Esophagus (tissue), 2 donors: ENCODE data around the gene NANP. TPM values are rescaled to one million over a fixed set of nuclear protein-coding genes. Genes with fewer than 3 reads are reported as not detected.
"Not testable (repeated sequence)": the region's sequence is repeated elsewhere in the genome, so short reads cannot be mapped to it uniquely, and the experiment has no call there.

Experiments
- H3K27ac ChIP-seq, 2 donors: one replicate each; pipeline ENCODE4 v1.5.1; 2013; ENCODE audit warnings: low read depth in 2 of 2, mild to moderate bottlenecking in 2 of 2, inconsistent platforms in 1 of 2, low read length in 1 of 2, moderate library complexity in 1 of 2
- H3K27me3 ChIP-seq, 2 donors: one replicate each; pipeline ENCODE4 v1.6.1; 2013; ENCODE audit warnings: low read length in 2 of 2, control low read depth in 1 of 2, mild to moderate bottlenecking in 1 of 2; ENCODE audit not compliant: insufficient read depth in 2 of 2, control insufficient read depth in 1 of 2
- H3K36me3 ChIP-seq, 2 donors: one replicate each; pipeline ENCODE4 v1.6.1; 2013; ENCODE audit warnings: low read length in 1 of 2; ENCODE audit not compliant: control insufficient read depth in 2 of 2, insufficient read depth in 2 of 2
- H3K4me1 ChIP-seq, 2 donors: one replicate each; pipeline ENCODE4 v1.6.1; 2013; ENCODE audit warnings: low read length in 1 of 2; ENCODE audit not compliant: control insufficient read depth in 2 of 2, insufficient read depth in 2 of 2
- H3K4me3 ChIP-seq, 2 donors: one replicate each; pipeline ENCODE4 v1.5.1; 2013; ENCODE audit warnings: low read length in 2 of 2, mild to moderate bottlenecking in 2 of 2, low read depth in 1 of 2, moderate library complexity in 1 of 2
- H3K9me3 ChIP-seq, 2 donors: one replicate each; pipeline ENCODE4 v1.6.1; 2013; ENCODE audit warnings: mild to moderate bottlenecking in 2 of 2, low read depth in 1 of 2, low read length in 1 of 2, moderate library complexity in 1 of 2; ENCODE audit not compliant: control insufficient read depth in 2 of 2, insufficient read depth in 1 of 2
- WGBS, 2 donors: extraction: QIAGEN DNeasy Blood & Tissue Kit; methylation state at CpG; one replicate each; pipeline ENCODE4 v1.1.7; 2013; 5-methylcytosine and 5-hydroxymethylcytosine counted together
- polyA plus RNA-seq, 2 donors: library from polyadenylated mRNA; stranded (reverse); fragments of 200-250 nt; gene quantifications; one replicate each; pipeline ENCODE4 v1.2.3, GENCODE V29; 2013
- donor health status: healthy with polysubstance abuse.
- donor health status: Bipolar disorder and iron deficiency.

The NANP gene
- polyA plus RNA-seq, 2 donors: 1.3 to 2.1 TPM

DNA sequence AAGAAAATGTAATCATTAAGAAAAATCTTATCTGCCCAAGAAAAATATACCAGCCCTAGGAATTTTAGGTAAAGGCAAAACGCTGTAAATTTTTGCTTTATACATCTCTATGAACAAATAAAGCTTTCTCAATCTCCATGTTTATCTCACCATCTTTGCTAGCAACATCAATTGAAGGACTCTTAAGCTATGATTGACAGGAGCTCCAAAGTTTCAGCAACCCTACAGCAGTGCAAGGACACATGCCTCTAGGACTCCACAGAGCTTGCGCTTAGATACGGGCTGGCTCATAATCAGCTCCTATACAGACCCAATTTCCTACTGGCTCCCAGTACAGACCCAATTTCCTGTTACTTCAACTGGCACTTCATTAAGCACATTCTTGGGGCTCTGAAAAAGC lies 4.3 kb downstream of the NANP start:
- Histone ChIP-seq H3K36me3 (no peaks in the 10 kb centered on the region), H3K27ac (peak overlapping the region; percentile 29 to 62), H3K9me3 (no peaks in the 10 kb centered on the region), H3K4me3 (no peak overlapping the region), H3K27me3 (no peaks in the 10 kb centered on the region), H3K4me1 (peaks cover 0 to 6% of the 10 kb centered on the region in 2 donors)
- WGBS, 2 donors: 86 to 88% methylated on average over 3 of the region's 3 CpGs

DNA sequence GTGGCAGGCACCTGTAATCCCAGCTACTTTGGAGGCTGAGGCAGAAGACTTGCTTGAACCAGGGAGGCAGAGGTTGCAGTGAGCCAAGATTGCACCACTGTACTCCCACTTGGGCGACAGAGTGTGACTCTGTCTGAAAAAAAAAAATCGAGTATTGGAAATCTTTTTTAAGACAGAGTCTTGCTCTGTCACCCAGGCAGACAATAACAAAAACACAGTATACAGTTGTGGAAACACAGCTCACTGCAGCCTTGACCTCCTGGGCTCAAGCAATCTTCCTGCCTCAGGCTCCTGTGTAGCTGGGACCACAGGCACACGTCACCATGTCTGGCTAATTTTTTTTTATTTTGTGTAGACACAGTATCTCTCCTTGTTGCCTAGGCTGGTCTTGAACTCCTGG lies 15.0 kb downstream of the NANP start:
- Histone ChIP-seq H3K4me1 (no peaks in the 10 kb centered on the region), H3K9me3 (no peaks in the 10 kb centered on the region), H3K27me3 (no peaks in the 10 kb centered on the region), H3K36me3 (no peaks in the 10 kb centered on the region), H3K27ac (no peak overlapping the region), H3K4me3 (no peak overlapping the region)
- 82 to 87% methylated on average over 3 of the region's 3 CpGs for whole genome bisulfite sequencing, 2 donors

DNA sequence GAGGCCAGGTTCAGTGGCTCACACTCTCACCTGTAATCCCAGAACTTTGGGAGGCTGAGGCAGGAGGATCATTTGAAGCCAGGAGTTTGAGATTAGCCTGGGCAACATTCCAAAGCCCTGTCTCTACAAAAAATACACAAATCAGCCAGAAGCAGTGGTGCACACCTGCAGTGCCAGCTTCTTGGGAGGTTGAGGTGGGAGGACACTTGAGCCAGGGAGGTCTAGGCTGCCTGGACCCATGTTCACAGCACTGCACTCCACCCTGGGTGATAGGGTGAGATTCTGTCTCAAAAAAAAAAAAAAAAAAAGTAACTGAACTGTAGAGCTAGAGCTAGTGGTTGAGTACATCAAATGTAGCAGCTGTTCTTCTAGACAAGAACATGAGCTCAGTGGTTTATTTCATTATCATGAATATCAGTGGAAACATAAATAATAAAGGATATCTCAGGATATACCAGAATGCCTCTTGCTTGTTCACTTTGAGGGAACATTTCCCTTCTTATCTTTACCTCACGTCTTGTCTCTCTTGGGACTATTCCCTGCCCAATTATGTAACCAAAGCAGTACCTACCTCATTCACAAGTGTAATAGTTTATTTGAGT lies 17.6 kb downstream of the NANP start:
- H3K9me3 ChIP-seq: no peaks in the 10 kb centered on the region
- H3K4me3 ChIP-seq: no peak overlapping the region
- no peaks in the 10 kb centered on the region for H3K36me3 ChIP-seq
- no peaks in the 10 kb centered on the region for H3K27me3 ChIP-seq
- 77 to 91% methylated on average over 1 of the region's 1 CpG for WGBS, 2 donors
- no peaks in the 10 kb centered on the region for H3K4me1 ChIP-seq
- H3K27ac ChIP-seq: no peak overlapping the region

DNA sequence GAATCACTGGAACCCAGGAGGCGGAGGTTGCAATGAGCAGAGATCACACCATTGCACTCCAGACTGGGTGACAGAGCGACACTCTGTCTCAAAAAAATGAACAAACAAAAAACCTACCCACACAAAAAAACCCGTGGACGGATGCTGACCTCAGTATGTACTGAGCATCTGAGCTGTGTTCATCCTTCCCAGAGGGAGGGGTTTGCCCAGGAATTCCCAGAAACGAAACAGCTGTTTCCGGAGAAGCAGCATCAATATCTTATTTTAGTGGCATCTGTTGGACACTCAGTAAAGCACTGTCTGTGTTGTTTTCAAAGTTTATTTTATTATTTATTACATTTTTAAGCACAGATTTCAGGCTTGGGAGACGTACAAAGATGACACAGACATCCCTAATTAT lies 18.7 kb downstream of the NANP start:
- Histone ChIP-seq H3K4me1 (no peaks in the 10 kb centered on the region), H3K4me3 (no peak overlapping the region), H3K27ac (no peak overlapping the region), H3K36me3 (no peaks in the 10 kb centered on the region), H3K9me3 (no peaks in the 10 kb centered on the region), H3K27me3 (no peaks in the 10 kb centered on the region)
- WGBS, 2 donors: 66 to 70% methylated on average over 7 of the region's 7 CpGs

DNA sequence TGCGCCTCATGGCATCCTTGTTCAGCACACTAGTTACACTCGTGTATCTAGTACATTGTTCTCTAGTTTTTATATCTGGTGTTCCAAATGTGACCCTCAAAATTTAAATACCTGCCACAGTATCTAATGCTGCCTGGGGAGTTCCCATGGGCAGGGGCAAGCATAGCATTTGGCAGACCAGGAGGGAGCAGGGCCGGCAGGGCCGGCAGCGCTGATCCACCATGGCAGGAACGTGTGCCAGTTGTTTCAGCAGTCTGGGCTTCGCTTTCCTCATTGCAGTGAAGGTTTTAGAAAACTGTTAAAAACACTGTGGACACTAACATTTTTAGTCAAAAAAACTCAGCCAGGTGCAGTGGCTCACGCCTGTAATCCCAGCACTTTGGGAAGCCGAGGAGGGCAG lies 19.2 kb downstream of the NANP start:
- 82 to 85% methylated on average over 9 of the region's 9 CpGs for WGBS, 2 donors
- no peak overlapping the region for H3K27ac ChIP-seq
- no peaks in the 10 kb centered on the region for H3K4me1 ChIP-seq
- no peaks in the 10 kb centered on the region for H3K36me3 ChIP-seq
- no peaks in the 10 kb centered on the region for H3K9me3 ChIP-seq
- H3K27me3 ChIP-seq: no peaks in the 10 kb centered on the region
- no peak overlapping the region for H3K4me3 ChIP-seq

DNA sequence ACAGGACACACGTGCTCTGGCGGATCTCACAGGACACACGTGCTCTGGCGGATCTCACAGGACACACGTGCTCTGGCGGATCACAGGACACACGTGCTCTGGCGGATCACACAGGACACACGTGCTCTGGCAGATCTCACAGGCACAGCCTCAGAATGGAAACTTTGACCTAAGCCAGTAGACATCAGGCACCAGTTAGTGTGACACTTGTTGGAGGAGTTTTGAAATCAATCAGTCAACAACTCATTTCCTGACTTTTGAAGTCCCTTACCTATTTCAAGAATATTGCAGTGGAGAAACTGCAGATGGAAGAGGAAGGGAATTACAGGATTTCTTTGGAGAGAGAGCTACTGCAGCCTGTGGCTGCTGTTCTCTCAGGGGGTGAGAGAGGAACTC lies 20.9 kb downstream of the NANP start:
- not testable (repeated sequence) for H3K4me1 ChIP-seq, H3K36me3 ChIP-seq, H3K27ac ChIP-seq, H3K27me3 ChIP-seq, H3K4me3 ChIP-seq, H3K9me3 ChIP-seq
- WGBS, 2 donors: 89 to 90% methylated on average over 9 of the region's 9 CpGs

DNA sequence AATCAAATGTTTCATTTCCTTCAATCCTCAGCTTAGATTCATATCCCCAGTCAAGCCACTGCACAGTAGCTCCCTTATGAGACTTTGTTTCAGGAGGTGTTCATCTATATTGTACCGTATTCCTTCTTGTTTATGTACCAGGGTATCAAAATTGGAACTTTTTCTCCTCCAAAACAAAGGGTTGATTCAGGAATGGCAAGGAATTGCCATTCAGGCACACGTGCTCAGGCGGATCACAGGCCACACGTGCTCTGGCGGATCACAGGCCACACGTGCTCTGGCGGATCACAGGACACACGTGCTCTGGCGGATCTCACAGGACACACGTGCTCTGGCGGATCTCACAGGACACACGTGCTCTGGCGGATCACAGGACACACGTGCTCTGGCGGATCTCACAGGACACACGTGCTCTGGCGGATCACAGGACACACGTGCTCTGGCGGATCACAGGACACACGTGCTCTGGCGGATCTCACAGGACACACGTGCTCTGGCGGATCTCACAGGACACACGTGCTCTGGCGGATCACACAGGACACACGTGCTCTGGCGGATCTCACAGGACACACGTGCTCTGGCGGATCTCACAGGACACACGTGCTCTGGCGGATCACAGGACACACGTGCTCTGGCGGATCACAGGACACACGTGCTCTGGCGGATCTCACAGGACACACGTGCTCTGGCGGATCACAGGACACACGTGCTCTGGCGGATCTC lies 21.5 kb downstream of the NANP start:
- H3K4me1 ChIP-seq, H3K27me3 ChIP-seq, H3K27ac ChIP-seq, H3K9me3 ChIP-seq, H3K36me3 ChIP-seq, H3K4me3 ChIP-seq: not testable (repeated sequence)
- 96 to 97% methylated on average over 30 to 39 of the region's 39 CpGs for WGBS, 2 donors

DNA sequence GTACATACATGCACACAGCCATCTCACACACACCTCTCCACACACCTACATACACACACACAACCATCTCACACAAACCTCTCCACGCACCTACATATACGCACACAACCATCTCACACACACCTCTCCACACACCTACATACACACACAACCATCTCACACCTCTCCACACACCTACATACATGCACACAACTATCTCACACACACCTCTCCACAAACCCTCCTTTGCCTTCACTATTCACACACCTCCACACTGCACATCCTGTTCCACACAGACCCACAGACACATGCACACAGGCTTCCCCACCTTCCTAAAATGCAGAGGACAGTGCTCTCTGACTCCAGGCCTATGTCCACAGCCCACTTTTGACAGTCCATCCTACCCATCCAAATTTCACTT lies 22.2 kb downstream of the NANP start:
- no peak overlapping the region for H3K4me3 ChIP-seq
- H3K4me1 ChIP-seq: no peaks in the 10 kb centered on the region
- WGBS, 2 donors: 62 to 66% methylated on average over 2 of the region's 2 CpGs
- no peak overlapping the region for H3K27ac ChIP-seq
- no peaks in the 10 kb centered on the region for H3K27me3 ChIP-seq
- no peaks in the 10 kb centered on the region for H3K36me3 ChIP-seq
- no peaks in the 10 kb centered on the region for H3K9me3 ChIP-seq

DNA sequence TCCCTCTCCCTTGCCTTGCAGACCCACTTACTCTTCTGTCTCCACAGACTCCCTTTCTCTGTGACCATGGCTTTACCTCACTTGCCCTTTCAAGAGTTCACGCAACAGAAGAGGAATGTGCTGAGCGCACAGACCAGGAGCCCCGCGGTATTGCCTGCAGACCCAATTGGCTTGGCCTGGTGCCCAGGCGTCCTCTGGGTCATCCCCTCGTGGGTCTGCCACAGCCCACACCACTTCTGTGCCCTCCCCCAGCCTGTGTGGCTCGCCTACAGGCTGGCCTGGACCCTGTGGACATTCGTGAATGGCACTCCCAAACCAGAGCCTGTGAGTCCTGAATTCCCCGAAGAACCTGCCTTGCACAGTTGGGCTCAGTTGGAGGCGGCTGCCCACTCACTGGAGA lies 23.2 kb downstream of the NANP start:
- WGBS, 2 donors: 77 to 84% methylated on average over 10 of the region's 10 CpGs
- Histone ChIP-seq H3K27ac (no peak overlapping the region), H3K4me1 (no peaks in the 10 kb centered on the region), H3K9me3 (no peaks in the 10 kb centered on the region), H3K4me3 (no peak overlapping the region), H3K36me3 (no peaks in the 10 kb centered on the region), H3K27me3 (no peaks in the 10 kb centered on the region)
